ENCODE data around the gene PSME2.

- TF ChIP-seq CTCF (IDR thresholded peaks at IDR 0.05) = no peak
- no peak for TF ChIP-seq POLR2A (IDR thresholded peaks at IDR 0.05)
Measured at GRCh38 chr14:24178399-24179178, 32.2 kb upstream of the PSME2 start.

All from heart left ventricle (tissue), 13 donors.